HEK293T (cell line): ENCODE results near the gene CDH1.

Experiments used
- ARNT ChIP-seq: fragments of 450-650 bp; IDR thresholded peaks from 2 replicates; pipeline ENCODE4 v1.6.1; 2017; ENCODE audit warnings: mild to moderate bottlenecking
- BHLHE40 ChIP-seq: fragments of 450-650 bp; IDR thresholded peaks from 2 replicates; pipeline ENCODE4 v1.6.1; 2016; ENCODE audit warnings: mild to moderate bottlenecking, moderate library complexity, borderline replicate concordance
- ELF4 ChIP-seq: fragments of 450-650 bp; IDR thresholded peaks from 2 replicates; pipeline ENCODE4 v1.6.1; 2017; ENCODE audit warnings: antibody characterized with exemption
- FOXA1 ChIP-seq: fragments of 450-650 bp; IDR thresholded peaks from 2 replicates; pipeline ENCODE4 v1.6.1; 2016; ENCODE audit warnings: mild to moderate bottlenecking
- FOXM1 ChIP-seq: fragments of 450-650 bp; IDR thresholded peaks from 2 replicates; pipeline ENCODE4 v1.6.1; 2017; ENCODE audit warnings: mild to moderate bottlenecking, borderline replicate concordance
- LEF1 ChIP-seq: fragments of 450-650 bp; IDR thresholded peaks from 2 replicates; pipeline ENCODE4 v1.6.1; 2017; ENCODE audit warnings: mild to moderate bottlenecking, borderline replicate concordance
- NFRKB ChIP-seq: fragments of 450-650 bp; IDR thresholded peaks from 2 replicates; pipeline ENCODE4 v1.6.1; 2016; ENCODE audit warnings: mild to moderate bottlenecking, moderate library complexity
- SP1 ChIP-seq: fragments of 450-650 bp; IDR thresholded peaks from 2 replicates; pipeline ENCODE4 v1.6.1; 2017
- SUZ12 ChIP-seq: fragments of 450-650 bp; IDR thresholded peaks from 2 replicates; pipeline ENCODE4 v1.6.1; 2016; ENCODE audit warnings: mild to moderate bottlenecking
- TARDBP ChIP-seq: fragments of 450-650 bp; IDR thresholded peaks from 2 replicates; pipeline ENCODE4 v1.6.1; 2016
- ZNF384 ChIP-seq: fragments of 450-650 bp; IDR thresholded peaks from 2 replicates; pipeline ENCODE4 v1.6.1; 2016
- TF ChIP-seq, protein P1 (sequence below): fragments of 450-650 bp; IDR thresholded peaks from 2 replicates; pipeline ENCODE4 v1.6.1; 2016

DNA sequence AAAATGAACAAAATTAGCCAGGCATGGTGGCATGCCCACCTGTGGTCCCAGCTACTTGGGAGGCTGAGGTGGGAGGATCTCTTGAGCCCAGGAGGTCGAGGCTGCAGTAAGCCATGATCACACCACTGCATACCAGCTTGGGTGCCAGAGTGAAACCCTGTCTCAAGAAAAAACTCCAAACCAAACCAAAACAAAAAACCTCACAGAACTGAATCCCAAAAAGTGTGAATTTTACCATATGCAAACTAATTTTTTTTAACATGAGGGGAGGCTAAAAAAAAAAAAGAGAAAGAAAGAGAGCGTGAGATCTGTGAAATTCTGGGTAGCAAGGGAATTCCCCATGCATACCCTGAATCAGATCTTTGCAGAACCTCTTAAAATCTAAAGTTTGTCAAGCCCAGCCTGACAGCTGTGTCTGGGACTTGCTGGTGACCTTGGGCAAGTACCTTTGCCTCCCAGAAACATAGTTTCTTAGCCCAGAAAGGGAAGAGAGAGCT, 17.1 kb upstream of the CDH1 start:
- TF ChIP-seq BHLHE40 = no peak
- no peak for TF ChIP-seq LEF1
- no peak for TF ChIP-seq ZNF384
- no peak for TF ChIP-seq SP1
- TF ChIP-seq ARNT = no peak
- TF ChIP-seq SUZ12 = no peak
- TF ChIP-seq FOXM1 = no peak
- no peak for TF ChIP-seq ELF4
- no peak for TF ChIP-seq FOXA1
- TF ChIP-seq, protein P1, sequence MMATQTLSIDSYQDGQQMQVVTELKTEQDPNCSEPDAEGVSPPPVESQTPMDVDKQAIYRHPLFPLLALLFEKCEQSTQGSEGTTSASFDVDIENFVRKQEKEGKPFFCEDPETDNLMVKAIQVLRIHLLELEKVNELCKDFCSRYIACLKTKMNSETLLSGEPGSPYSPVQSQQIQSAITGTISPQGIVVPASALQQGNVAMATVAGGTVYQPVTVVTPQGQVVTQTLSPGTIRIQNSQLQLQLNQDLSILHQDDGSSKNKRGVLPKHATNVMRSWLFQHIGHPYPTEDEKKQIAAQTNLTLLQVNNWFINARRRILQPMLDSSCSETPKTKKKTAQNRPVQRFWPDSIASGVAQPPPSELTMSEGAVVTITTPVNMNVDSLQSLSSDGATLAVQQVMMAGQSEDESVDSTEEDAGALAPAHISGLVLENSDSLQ = no peak
- no peak for TF ChIP-seq NFRKB
- no peak for TF ChIP-seq TARDBP
